Daoy (cell line): ENCODE measurements around the gene DNAJB4. TPM values are rescaled to one million over a fixed set of nuclear protein-coding genes. Genes with fewer than 3 reads are reported as not detected.
"Not testable (repeated sequence)": the region's sequence is repeated elsewhere in the genome, so short reads cannot be mapped to it uniquely, and the experiment has no call there.

Experiments used
- DNase-seq: peaks from one replicate; pipeline ENCODE4 v3.0.0-alpha.2; 2015; ENCODE audit warnings: low read depth
- total RNA-seq: library from RNA; depleted of rRNA; stranded (reverse); fragments of >200 nt; shearing (Covaris generic); gene quantifications from 2 replicates; pipeline ENCODE4 v1.2.3, GENCODE V29; 2014; rRNA removed

DNAJB4 gene
- total RNA-seq = 53.3 and 54.4 TPM in 2 replicates

DNA sequence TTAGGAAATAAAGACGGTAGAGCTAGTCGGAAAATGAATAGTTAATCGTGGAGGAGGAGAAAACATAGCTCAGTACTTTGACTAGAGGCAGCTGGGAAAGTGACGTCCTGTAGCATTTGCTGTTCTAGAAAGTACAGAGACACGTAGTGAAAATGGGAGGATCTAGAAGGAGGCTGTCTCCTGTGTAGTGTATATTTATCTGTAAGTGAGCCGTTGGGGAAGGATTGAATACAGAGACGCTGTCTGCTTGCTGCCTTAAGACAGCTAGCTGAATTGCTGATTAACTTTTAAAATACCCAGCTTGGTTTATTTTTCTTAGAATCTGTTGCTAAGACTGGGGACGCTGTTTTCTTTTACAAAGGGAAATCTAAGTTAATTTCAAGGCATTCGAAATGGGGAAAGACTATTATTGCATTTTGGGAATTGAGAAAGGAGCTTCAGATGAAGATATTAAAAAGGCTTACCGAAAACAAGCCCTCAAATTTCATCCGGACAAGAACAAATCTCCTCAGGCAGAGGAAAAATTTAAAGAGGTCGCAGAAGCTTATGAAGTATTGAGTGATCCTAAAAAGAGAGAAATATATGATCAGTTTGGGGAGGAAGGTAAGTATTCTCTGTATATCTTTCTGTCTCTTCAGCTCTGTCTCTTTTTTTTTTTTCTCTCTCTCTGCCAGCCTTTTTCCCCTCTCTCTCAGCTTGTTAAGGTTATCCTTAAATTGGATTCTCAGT, at the start of gene DNAJB4:
Gene DNAJB4, plus strand, starts transcription at position 221 of the 729 bp plus-strand sequence. Its CDS starts 172 bp downstream, at position 393.
- peak; percentile 95 for DNase-seq

DNA sequence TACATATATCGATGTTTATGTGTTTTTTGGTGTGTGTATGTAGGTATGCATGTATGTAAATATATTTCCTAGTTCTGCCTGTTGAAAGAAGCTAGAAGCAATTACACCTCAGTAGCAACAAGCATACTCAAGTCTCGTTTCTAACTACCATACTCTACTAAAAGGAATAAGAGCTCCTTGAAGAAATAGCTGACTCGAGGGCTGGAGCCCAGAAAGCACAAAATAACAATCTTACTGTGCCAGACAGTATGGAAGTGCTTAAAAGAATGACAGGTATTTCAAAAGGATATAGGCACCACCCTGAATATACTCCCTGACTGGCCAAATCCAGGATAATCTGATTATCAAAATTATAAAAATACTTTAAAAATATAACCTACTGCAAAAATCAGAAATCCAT, 49.0 kb upstream of the DNAJB4 start:
- DNase-seq = no peak

DNA sequence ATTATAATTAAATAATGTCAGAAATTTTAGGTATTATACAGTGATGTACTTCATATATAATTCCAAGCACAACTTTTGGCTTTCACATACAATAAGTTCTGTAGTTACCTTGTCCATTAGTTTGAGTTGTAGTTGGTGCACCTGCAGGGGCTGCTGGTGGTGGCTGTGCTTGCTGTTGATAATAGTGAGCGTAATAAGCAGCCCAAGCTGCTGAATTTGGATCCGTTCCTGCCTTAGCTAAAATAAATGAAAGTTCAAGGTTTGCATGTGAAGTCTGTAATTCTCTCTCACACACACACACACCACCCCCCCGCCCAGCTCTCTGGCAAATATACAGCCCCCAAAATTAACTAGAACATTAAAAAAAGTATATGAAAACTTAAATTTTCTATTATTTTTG, 48.3 kb upstream of the DNAJB4 start:
- DNase-seq = no peak

DNA sequence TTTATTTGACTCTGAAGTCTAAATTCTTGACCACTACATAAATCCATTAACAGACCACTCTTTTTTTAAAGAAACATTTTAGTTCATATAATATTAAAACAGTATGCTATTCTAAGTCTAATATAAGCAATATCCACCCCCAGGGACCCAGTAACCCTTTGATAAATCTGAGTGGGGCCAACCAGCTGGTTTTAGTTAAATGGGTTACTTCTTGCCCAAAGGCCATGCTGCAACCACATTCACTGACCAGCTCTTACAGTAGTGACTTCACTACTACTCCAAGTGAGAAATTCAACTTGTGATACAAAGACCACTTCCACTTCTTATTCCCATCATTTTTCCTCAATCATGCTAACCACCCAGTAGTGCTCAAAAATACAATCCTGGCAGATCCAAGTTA, 46.3 kb upstream of the DNAJB4 start:
- DNase-seq = no peak

DNA sequence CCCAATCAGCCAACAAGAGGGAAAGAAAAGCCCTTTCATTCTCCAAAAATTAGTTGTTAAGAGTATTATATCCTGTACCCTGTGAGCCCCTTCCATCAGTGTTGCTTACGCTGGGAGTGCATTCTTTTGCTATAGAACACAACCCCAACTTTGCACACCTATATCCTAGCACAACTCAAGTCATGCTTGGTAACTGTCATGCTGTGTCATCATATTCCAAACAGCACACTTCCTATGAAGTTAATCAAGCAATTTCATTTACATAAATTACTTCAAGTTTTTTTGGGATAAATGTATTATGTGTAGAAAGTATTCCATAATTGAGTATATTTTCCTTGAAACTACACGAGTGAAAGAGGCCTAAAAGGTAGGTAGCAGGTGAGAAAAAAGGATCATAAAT, 45.9 kb upstream of the DNAJB4 start:
- DNase-seq = no peak

DNA sequence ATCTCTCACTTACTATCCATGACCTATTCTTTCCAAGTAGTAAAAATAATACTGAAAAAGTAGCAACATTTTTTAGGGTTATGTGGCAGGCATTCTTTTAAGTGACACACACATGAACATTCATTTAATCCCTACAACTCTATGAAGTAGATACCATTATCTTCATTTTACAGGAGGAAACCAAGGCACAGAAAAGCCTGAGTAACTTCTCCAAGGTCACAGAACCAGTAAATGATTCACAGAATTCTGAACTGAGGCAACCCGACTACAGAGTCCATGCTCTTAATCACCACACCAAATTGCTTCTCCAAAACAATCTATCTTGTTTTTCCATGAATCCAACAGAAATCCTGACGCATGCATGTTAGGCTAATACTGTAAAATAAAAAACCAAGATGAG, 43.3 kb upstream of the DNAJB4 start:
- no peak for DNase-seq

DNA sequence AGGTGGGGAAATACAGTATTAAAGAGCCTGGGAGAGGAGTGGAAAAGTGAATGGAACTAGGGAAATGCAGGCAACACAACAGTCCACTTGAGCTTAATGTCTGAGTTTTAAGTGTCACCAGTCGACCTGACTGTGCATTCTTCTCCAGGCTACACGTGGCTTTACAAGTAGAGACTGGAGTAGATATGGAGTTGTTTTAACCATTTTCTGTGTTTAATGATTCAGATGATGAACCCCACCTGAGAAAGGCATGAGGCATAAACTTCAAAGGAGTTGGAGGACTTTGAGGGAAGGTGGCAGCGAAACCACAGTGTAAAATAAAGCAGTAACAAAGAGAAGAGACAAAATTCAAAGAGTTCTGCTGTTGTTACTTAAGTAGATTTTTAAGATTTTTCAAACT, 38.4 kb upstream of the DNAJB4 start:
- no peak for DNase-seq

DNA sequence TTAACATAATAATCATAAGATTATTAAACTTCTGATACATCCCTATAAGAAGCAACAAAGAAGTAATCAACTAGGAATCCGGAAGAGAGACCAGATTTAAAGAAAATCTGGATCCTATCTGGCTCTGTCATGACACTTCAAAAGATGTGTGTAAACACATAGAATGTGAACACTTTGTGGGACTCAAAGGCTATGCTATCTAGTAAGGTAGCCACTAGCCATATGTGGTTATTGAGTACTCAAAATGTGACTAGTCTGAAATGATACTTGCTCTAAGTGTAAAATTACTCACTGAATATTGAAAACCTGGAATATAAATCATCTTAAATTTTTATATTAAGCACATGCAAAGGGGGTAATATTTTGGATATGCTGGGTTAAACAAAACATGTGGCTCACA, 34.5 kb upstream of the DNAJB4 start:
- DNase-seq = no peak

DNA sequence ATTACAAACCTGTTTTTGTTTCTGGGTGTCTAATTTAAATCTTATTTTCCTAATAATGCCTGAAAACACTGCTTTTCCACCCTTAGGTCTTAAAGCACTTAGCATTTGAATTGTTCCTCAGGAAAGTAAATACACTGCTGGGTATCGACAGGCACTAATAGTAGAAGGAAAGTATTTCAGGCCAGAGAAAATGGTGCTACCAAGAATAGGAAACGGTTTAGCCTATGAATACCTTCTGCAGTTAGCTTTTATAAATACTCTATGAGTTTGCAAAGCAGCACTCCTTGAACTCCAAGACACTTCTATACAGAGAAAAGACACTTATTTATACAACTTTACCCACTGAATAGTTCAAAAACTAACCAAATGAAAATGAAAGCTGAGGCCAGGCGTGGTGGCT, 32.7 kb upstream of the DNAJB4 start:
- no peak for DNase-seq

DNA sequence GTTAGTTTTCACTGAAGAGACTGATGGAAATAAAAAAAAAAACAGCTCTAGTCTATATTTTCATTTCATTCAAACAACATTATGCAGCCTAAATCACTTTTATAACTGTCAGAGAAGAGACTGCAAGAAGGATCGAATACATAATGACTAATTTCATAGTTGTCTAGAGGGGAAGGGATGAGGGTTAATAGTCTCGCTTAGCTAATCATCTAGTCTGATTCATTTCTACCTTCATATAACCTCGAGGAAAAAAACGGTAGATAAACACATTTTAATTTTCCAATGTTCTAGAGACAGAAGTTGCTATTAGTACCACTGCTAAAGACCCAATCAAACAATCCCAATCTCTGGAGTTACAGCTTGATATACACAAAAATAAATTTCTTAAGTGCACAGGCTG, 29.4 kb upstream of the DNAJB4 start:
- DNase-seq = peak; percentile 17

DNA sequence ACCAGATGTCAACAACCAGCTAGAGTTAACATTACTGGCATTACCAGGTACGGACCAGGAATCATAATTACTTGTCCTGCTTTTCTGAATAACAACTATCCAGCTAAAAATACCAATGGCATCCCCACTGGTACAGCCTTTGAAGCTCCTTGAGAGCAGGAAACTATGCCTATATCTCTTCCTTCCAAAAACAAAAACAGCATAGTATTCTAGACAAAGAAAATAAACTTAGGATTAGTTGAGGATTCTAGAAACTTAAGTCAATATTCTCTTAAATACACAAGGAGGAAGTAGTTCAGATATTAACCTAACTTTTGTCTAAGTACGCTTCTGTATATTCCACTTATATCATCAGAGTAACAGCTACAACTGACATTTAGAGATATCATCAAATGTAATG, 28.8 kb upstream of the DNAJB4 start:
- no peak for DNase-seq

DNA sequence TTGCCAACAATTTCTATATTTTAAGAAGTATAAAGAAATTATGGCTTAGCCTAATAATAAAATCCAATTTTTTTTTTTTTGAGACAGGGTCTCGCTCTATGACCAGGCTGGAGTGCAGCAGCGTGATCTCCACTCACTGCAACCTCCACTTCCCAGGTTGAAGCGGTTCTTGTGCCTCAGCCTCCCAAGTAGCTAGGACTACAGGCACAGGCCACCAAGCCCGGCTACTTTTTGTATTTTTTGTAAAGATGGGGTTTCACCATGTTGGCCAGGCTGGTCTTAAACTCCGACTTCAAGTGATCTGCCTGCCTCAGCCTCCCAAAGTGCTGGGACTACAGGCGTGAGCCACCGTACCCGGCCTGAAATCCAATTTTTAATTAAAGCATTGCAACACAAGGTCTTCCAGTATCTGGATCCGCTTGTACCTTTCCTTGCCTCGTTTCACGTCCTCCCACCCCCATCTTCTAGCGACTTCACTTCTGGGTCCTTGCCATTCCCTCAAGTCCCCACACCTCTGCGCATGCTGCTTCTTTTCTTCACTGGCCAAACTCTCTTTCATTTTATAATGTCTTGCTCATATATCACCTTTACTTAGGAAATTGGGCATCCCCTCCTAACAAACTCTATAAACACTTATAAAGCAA, 28.2 kb upstream of the DNAJB4 start:
- DNase-seq = no peak

DNA sequence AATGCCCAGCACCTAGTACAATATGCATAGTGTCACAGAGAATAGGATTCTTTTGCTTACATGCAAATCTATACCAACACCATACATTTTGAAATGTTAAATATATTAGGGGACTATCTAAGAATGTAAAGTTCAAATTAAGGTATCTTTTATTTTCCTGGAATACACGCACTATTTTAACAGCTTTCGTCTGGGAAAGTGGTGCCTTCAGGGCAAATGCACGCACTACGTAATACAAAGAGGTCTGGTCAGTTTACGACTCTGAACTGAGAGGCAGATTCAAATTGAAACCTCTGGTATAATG, 26.8 kb upstream of the DNAJB4 start:
- no peak for DNase-seq

DNA sequence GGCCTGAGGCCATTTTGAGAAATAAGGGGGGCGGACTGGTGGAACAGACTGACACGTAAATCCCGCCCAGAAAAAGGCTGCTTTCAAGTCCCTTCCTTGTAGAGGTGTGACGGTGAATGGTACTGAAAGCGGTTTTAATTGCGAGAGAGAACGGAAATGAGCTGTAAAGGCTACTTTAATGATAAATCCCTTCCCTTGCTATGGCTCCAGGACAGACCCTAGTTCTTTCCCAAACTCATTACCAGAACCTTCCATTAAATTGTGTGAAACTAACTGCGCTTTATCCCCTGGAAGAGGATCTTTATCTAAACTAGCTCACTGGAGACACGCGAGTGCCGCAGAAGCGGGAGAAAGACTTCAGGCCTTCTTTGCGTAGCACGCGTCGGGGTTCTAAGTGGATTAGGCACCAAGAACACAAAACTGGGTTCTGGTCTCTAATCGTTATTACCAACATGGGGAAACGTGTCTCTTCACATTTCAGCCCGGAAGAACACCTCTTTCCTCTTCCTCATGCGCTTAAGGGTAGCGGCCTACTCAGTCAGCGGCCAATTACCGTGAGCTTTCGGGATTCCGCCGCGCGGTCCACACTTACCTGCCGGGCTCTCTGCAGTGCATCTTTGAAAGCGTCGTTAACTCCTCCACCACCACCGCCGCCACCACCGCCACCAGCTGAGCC, 26.3 kb upstream of the DNAJB4 start:
- peak; percentile 95 for DNase-seq

DNA sequence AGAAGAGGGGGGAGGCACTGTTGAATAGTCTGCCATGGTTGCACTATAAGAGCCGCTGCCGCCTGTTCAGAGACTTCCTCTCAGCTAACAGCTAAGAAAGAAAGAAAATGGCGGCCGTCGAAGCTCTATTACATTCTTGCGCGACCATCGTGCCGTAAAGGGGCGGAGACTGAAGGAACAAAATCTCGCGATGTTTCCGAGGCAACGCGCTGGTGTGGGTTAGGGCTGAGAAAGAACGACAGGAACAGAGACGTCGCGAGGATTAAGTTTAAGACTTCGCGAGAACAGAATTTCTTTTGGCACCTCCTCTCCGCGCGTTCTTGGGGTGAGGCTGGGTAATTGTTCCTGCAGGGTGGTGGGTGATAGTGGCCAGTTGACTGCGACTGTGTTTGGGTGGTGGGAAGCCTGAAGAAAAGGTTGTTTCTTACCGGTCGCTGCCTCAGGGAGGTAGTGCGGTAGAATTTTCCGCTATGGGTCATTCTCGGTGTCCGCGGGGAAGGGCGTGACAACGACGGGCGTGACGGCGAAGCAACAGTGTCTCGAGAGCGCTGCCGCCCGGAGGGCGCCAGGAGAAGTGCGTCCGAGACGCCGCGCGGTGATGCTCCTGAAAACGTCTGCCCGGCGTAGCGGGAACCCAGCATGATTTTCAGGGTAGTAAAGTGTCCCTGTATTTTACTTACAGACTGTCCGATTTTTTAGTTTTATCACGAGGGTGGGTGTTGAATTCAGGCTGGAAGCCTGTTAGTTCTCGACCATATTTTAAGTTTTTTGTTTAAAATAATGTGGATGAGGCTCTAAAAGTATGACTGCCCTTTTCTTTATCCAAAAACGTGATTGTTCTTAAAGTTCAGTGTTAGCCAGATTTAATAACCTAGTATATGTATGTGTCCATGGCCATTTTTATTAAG, 25.5 kb upstream of the DNAJB4 start, which contains the start of gene FUBP1:
Gene FUBP1, minus strand, starts transcription at position 104 of the 908 bp plus-strand sequence. Its CDS starts 68 bp downstream, at position 36.
- DNase-seq = peak; percentile 100

DNA sequence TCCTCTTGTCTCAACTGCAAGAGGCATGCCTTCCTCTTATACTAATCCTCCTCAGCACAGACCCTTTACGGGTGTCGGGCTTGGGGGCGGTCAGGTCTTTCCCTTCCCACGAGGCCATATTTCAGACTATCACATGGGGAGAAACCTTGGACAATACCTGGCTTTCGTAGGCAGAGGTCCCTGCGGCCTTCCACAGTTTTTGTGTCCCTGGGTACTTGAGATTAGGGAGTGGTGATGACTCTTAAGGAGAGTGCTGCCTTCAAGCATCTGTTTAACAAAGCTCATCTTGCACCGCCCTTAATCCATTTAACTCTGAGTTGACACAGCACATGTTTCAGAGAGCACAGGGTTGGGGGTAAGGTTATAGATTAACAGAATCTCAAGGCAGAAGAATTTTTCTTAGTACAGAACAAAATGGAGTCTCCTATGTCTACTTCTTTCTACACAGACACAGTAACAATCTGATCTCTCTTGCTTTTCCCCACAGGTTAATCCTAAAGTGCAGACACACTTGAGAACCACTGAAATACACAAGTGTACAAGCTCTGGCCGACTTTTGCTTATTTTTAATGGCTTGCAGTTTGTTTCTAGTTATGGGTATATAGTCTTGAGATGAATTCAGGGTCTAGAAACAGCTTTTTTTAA, 21.3 kb upstream of the DNAJB4 start:
- not testable (repeated sequence) for DNase-seq

DNA sequence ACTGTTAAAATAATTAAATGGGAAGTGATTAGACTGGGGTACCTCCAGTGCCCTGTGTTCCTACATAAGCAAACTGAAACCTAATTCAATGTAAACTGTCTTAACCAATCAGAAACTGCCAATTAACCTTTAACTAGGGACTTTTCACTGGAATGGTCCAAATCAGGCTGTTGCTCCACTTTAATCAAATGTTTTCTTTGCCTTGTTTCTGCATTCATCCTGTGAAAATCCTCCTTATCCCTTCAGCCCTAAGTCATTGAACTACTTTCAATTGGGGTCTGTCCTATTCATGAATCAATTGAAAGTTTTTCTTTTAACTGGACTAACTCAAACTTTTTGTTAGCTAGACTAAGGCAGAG, 20.8 kb upstream of the DNAJB4 start:
- DNase-seq = no peak

DNA sequence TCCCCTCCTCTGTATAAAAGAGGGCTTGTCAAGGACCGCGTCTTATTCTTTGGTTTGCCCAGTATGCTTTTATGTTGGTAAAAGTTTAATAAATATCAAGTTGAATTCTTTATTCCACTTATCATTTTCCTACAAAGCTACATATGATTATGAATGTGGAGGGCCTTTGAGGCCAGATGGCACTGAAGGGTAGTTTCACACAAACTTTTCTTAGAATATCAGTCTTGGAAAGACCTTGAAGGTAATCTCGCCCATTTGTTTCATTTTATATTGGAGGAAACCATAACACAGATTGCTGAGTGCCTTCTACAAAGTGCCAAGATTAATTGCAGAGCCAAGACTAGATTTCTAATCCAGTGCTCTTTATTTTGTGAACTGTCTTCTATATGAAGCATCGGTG, 20.1 kb upstream of the DNAJB4 start:
- no peak for DNase-seq

DNA sequence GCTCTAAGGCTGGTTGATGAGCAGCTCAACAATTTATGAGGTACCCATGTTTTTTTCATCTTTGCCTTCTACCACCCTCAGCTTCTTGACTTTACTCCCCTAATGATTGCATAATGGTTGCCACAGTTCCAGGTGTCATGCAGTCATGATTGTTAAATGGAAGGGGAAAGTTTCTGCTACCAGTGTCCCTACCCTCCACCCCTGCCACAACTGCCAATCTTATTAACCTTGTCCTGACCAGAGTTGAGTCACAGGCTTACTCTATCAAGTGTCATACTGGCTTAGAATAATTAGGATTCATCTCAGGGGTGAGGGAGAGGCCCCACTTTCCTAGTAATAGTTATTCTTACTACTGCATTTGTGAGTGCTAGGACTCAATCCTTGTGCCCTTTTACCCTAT, 17.9 kb upstream of the DNAJB4 start:
- DNase-seq = no peak

DNA sequence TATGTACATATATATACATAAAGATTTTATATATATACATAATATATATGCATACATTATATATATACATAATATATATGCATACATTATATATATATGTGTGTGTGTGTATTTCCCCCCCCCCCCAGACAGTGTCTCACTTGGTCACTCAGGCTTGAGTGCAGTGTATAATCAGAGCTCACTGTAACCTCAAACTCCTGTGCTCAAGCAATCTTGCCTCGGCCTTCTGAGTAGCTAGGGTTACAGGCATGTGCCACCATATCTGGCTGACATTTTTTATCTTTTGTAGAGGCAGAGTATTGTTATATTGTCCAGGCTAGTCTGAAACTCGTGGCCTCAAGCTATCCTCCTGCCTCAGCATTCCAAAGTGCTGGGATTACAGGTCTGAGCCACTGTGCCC, 16.8 kb upstream of the DNAJB4 start:
- DNase-seq = no peak

DNA sequence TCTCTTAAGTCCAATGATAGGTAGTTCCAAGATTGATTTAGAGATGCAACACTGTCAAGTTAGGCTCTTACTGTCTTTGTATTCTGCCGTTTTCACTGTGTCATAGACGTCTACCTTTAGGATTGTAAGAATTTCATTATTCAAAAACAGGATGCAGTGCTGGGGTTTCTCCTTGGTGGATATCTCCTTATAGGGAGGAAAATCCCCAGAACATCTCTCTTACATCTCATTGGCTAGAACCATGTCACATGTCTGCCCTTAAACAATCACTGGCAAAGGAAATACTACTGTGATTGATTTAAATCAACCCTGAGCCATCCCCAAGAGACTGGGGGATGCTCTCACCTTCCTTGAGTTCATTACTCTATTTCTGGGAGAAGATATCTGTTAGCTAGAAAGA, 15.0 kb upstream of the DNAJB4 start:
- no peak for DNase-seq
